GM23338 (cell line): ENCODE results near the gene PSG6. TPM values are rescaled to one million over a fixed set of nuclear protein-coding genes. Genes with fewer than 3 reads are reported as not detected.
"Not testable (repeated sequence)": the region's sequence is repeated elsewhere in the genome, so short reads cannot be mapped to it uniquely, and the experiment has no call there.

Experiments
- ATAC-seq: fragments of 200-7000 bp; cut with Tn5 transposase; 3 replicates; pipeline ENCODE4 v1.9.1; 2020
- DNase-seq: peaks from one replicate; pipeline ENCODE4 v3.0.0-alpha.2; 2015; ENCODE audit warnings: low spot score
- H2AFZ ChIP-seq: fragments of 200-600 bp; sonication (generic); 2 replicates; pipeline ENCODE4 v1.8.0; 2016; ENCODE audit warnings: antibody characterized with exemption, mild to moderate bottlenecking, moderate library complexity
- H3F3A ChIP-seq: fragments of 200-600 bp; sonication (generic); replicated peaks from 2 replicates; pipeline ENCODE4 v1.8.0; 2017; ENCODE audit warnings: antibody characterized with exemption, mixed run types, low read depth
- H3K27ac ChIP-seq: fragments of 200-600 bp; sonication (generic); 2 replicates; pipeline ENCODE4 v1.6.1; 2016; ENCODE audit warnings: low read depth
- H3K27me3 ChIP-seq: fragments of 200-600 bp; sonication (generic); 2 replicates; pipeline ENCODE4 v1.8.0; 2016; ENCODE audit warnings: mild to moderate bottlenecking, mixed run types, moderate library complexity; ENCODE audit not compliant: insufficient read depth
- H3K36me3 ChIP-seq: fragments of 200-600 bp; sonication (generic); 2 replicates; pipeline ENCODE4 v1.8.0; 2016; ENCODE audit warnings: mild to moderate bottlenecking; ENCODE audit not compliant: insufficient read depth
- H3K4me1 ChIP-seq: fragments of 200-600 bp; sonication (generic); 2 replicates; pipeline ENCODE4 v1.8.0; 2016; ENCODE audit warnings: mild to moderate bottlenecking, moderate library complexity; ENCODE audit not compliant: insufficient read depth
- H3K4me2 ChIP-seq: fragments of 200-600 bp; sonication (generic); 2 replicates; pipeline ENCODE4 v1.7.1; 2017; ENCODE audit warnings: mixed run types
- H3K4me3 ChIP-seq: fragments of 200-600 bp; sonication (generic); 2 replicates; pipeline ENCODE4 v1.6.1; 2016; ENCODE audit warnings: mixed run types
- H3K79me2 ChIP-seq: fragments of 200-600 bp; sonication (generic); replicated peaks from 2 replicates; pipeline ENCODE4 v1.8.0; 2017; ENCODE audit warnings: mild to moderate bottlenecking; ENCODE audit not compliant: insufficient read depth
- H3K9me2 ChIP-seq: fragments of 200-600 bp; sonication (generic); 2 replicates; pipeline ENCODE4 v1.8.0; 2017; ENCODE audit not compliant: insufficient read depth
- H4K20me1 ChIP-seq: fragments of 200-600 bp; sonication (generic); replicated peaks from 2 replicates; pipeline ENCODE4 v1.8.0; 2017; ENCODE audit warnings: mild to moderate bottlenecking; ENCODE audit not compliant: insufficient read depth
- H3K27ac Mint-ChIP-seq: 2 replicates; pipeline ENCODE4 v1.8.0; 2020; ENCODE audit warnings: inconsistent platforms, mild to moderate bottlenecking, moderate library complexity, mixed read lengths
- H3K27me3 Mint-ChIP-seq: 3 replicates; pipeline ENCODE4 v1.8.0; 2022; ENCODE audit warnings: low read depth, mild to moderate bottlenecking, moderate library complexity, mixed read lengths, inconsistent platforms; ENCODE audit not compliant: insufficient read depth, poor library complexity
- H3K36me3 Mint-ChIP-seq: 3 replicates; pipeline ENCODE4 v1.8.0; 2021; ENCODE audit warnings: low read depth, mild to moderate bottlenecking, inconsistent platforms, moderate library complexity, mixed read lengths
- H3K4me1 Mint-ChIP-seq: 3 replicates; pipeline ENCODE4 v1.8.0; 2020; ENCODE audit warnings: mild to moderate bottlenecking, inconsistent platforms, mixed read lengths
- H3K4me3 Mint-ChIP-seq: 3 replicates; pipeline ENCODE4 v1.8.0; 2021; ENCODE audit warnings: moderate library complexity, mild to moderate bottlenecking, inconsistent platforms, mixed read lengths
- H3K9me3 Mint-ChIP-seq: 3 replicates; pipeline ENCODE4 v1.8.0; 2020; ENCODE audit warnings: moderate library complexity, mild to moderate bottlenecking, inconsistent platforms, mixed read lengths
- CREB1 ChIP-seq: fragments of 250-450 bp; sonication (Bioruptor Pico); IDR thresholded peaks from 2 replicates; pipeline ENCODE4 v1.5.0; 2020; ENCODE audit warnings: low read depth, mild to moderate bottlenecking, moderate library complexity
- CTCF ChIP-seq, 2 experiments: fragments of 200-600 bp in 1 of 2; sonication (generic) in 1 of 2; conservative IDR thresholded peaks; 2 replicates each; pipeline versions ENCODE4 v1.5.1 to v1.6.1; 2016 to 2017; ENCODE audit warnings: antibody characterized with exemption in 2 of 2, low read depth in 2 of 2, mild to moderate bottlenecking in 2 of 2, moderate library complexity in 1 of 2
- ETS1 ChIP-seq: IDR thresholded peaks from 2 replicates; pipeline ENCODE4 v1.6.1; 2016; ENCODE audit warnings: antibody characterized with exemption
- ZNF331 ChIP-seq: fragments of 250-450 bp; sonication (Bioruptor Pico); IDR thresholded peaks from 2 replicates; pipeline ENCODE4 v1.5.0; 2020; ENCODE audit warnings: low read depth, mild to moderate bottlenecking, moderate library complexity
- polyA plus RNA-seq: library from polyadenylated mRNA; unstranded; fragments of >200 nt; fragmentation: Nextera tagmentation; extraction: Ambion mirVana; gene quantifications from 2 replicates; pipeline ENCODE4 v1.2.1, GENCODE V29; 2016
- total RNA-seq: library from RNA; depleted of rRNA; stranded (reverse); fragments of >200 nt; shearing (Covaris generic); gene quantifications from 2 replicates; pipeline ENCODE4 v1.2.3, GENCODE V29; 2014

The PSG6 gene
- total and polyA plus RNA-seq, 2 experiments from 2014 or later = 0.16 TPM; not detected in 1

GRCh38 chr19:42882010-42882409 is 35.7 kb downstream of the PSG6 start:
- H3K9me3 Mint-ChIP-seq = peaks cover 98% of the 10 kb centered on the region

GRCh38 chr19:42881279-42881678 is 36.4 kb downstream of the PSG6 start:
- not testable (repeated sequence) for H3K79me2 ChIP-seq, H3K27me3 Mint-ChIP-seq, H3K4me3 ChIP-seq, H3K9me2 ChIP-seq, H3K4me1 Mint-ChIP-seq, H3K27ac Mint-ChIP-seq, H3K27ac ChIP-seq, H3K27me3 ChIP-seq, H2AFZ ChIP-seq, H4K20me1 ChIP-seq, H3F3A ChIP-seq, H3K4me3 Mint-ChIP-seq, H3K4me1 ChIP-seq, H3K36me3 ChIP-seq, ATAC-seq, H3K4me2 ChIP-seq
- TF ChIP-seq CTCF (conservative IDR thresholded peaks at IDR 0.05; ENCODE audit: low read depth in 2 of 2) = peak; percentile 58 to 73
- Mint-ChIP-seq H3K9me3 (peaks cover 99% of the 10 kb centered on the region), H3K36me3 (peaks cover 42% of the 10 kb centered on the region)
- DNase-seq = peak; percentile 32

More at GRCh38 chr19:42882010-42882409, 35.7 kb downstream of the PSG6 start:
- not testable (repeated sequence) for H3K9me2 ChIP-seq, H3K4me1 Mint-ChIP-seq, H3K4me1 ChIP-seq, H3K79me2 ChIP-seq, H3K4me2 ChIP-seq, H4K20me1 ChIP-seq, H3K4me3 Mint-ChIP-seq, ATAC-seq, H3K36me3 ChIP-seq, H3K4me3 ChIP-seq, H3K27me3 ChIP-seq, H3F3A ChIP-seq, DNase-seq, H3K27me3 Mint-ChIP-seq, H3K27ac ChIP-seq, H3K27ac Mint-ChIP-seq, H2AFZ ChIP-seq
- H3K36me3 Mint-ChIP-seq = peaks cover 44% of the 10 kb centered on the region

- H3F3A ChIP-seq = not testable (repeated sequence)
Observed at GRCh38 chr19:42880621-42881020, 37.1 kb downstream of the PSG6 start.

GRCh38 chr19:42879613-42880012 is 38.1 kb downstream of the PSG6 start, which contains the start of gene PSG1:
PSG1 (minus strand) TSS chr19:42879713; CDS start chr19:42879581, 132 bp downstream.
- Mint-ChIP-seq H3K27ac (no peak within 1 kb of the TSS), H3K4me1 (no peaks in the 10 kb centered on the region), H3K36me3 (peaks cover 36% of the 10 kb centered on the region), H3K27me3 (peaks cover 5% of the 10 kb centered on the region), H3K9me3 (peaks cover 99% of the 10 kb centered on the region), H3K4me3 (no peak within 1 kb of the TSS)
- Histone ChIP-seq H3K4me1 (no peaks in the 10 kb centered on the region), H3K4me2 (no peak within 1 kb of the TSS), H3K9me2 (no peaks in the 10 kb centered on the region), H3K79me2 (no peaks in the 10 kb centered on the region), H3F3A (no peaks in the 10 kb centered on the region), H4K20me1 (no peaks in the 10 kb centered on the region), H3K36me3 (no peaks in the 10 kb centered on the region), H2AFZ (no peak within 1 kb of the TSS), H3K27ac (no peak within 1 kb of the TSS), H3K27me3 (no peaks in the 10 kb centered on the region), H3K4me3 (no peak within 1 kb of the TSS)
- DNase-seq (no peak), ATAC-seq (no peak)
- TF ChIP-seq ZNF331 (CRISPR knock-in tag) = no peak
- no peak for TF ChIP-seq ETS1
- TF ChIP-seq CREB1 (CRISPR knock-in tag) = no peak
- TF ChIP-seq CTCF (conservative IDR thresholded peaks at IDR 0.05; ENCODE audit: low read depth in 2 of 2) = no peak

More at GRCh38 chr19:42880621-42881020, 37.1 kb downstream of the PSG6 start:
- not testable (repeated sequence) for ATAC-seq, H3K36me3 ChIP-seq, H3K4me2 ChIP-seq, DNase-seq, H3K27me3 ChIP-seq, H3K9me2 ChIP-seq, H3K79me2 ChIP-seq, H3K4me1 ChIP-seq, H3K27ac Mint-ChIP-seq, H3K4me1 Mint-ChIP-seq, H3K27ac ChIP-seq, H2AFZ ChIP-seq, H4K20me1 ChIP-seq, H3K4me3 ChIP-seq, H3K27me3 Mint-ChIP-seq, H3K4me3 Mint-ChIP-seq
- Mint-ChIP-seq H3K9me3 (peaks cover 99% of the 10 kb centered on the region), H3K36me3 (peaks cover 39% of the 10 kb centered on the region)
